ENCODE data around the gene SUN5. TPM values are rescaled to one million over a fixed set of nuclear protein-coding genes. Genes with fewer than 3 reads are reported as not detected.

Gene SUN5
- total and polyA plus RNA-seq, 2 donors (not counting 3 experiments of a cell fraction or from before 2014, with no cell fraction given), result not detected

GRCh38 chr20:32986331-32986966 is 17.8 kb downstream of the SUN5 start:
- H3K9me3 ChIP-seq (replicated peaks; ENCODE audit: control insufficient read depth, insufficient read depth, low read length), result no peaks in the 10 kb centered on the region
- FAIRE-seq, result no peak
- dilution Hi-C loops (cut with MboI; ENCODE audit: extremely low pct_ligation_motif_present, low sequenced_read_pairs), result no loop called here
- H3K4me1 ChIP-seq (ENCODE audit: control insufficient read depth, extremely low read depth, insufficient read depth, low read length), result no peaks in the 10 kb centered on the region
- no peaks in the 10 kb centered on the region for H4K20me1 ChIP-seq (replicated peaks; ENCODE audit: control insufficient read depth, extremely low read depth, insufficient read depth, low read length)
- no peak for DNase-seq (ENCODE audit: low read depth, low spot score)
- no peak overlapping the region for H3K9ac ChIP-seq (replicated peaks; ENCODE audit: extremely low read depth, insufficient read depth, low read length)
- ChIA-PET POLR2A (no interaction called here), CTCF (interaction anchor here (0.9 to 1.6 kb wide), 3 partner anchors 9 to 27 kb away, joined by 3 to 4 read pairs (median 3); partner anchors contain the start of gene SUN5)
- H2AFZ ChIP-seq (ENCODE audit: low read depth, low read length), result no peak overlapping the region
- H3K27ac ChIP-seq (ENCODE audit: insufficient read depth, low read depth, low read length), result no peak overlapping the region
- H3K27me3 ChIP-seq (ENCODE audit: control insufficient read depth in 2 of 2, insufficient read depth in 2 of 2, low read length in 2 of 2), result peaks cover 1 to 2% of the 10 kb centered on the region in 2 experiments
- no peaks in the 10 kb centered on the region for H3K36me3 ChIP-seq (ENCODE audit: control insufficient read depth in 2 of 2, extremely low read depth in 1 of 2, insufficient read depth in 2 of 2, low read length in 2 of 2)
- no peaks in the 10 kb centered on the region for H3K79me2 ChIP-seq (ENCODE audit: control insufficient read depth, insufficient read depth, low read length)
- no TSS peak for BruUV-seq (replicated peaks)
- H3K4me3 ChIP-seq (replicated peaks in 1 of 3; ENCODE audit: insufficient read depth in 1 of 3, low read depth in 1 of 3, low read length in 3 of 3), result no peak overlapping the region
- intact Hi-C loops (cut with micrococcal nuclease), result no loop called here
- no peak for TF ChIP-seq GATA2 (IDR thresholded peaks at IDR 0.05; ENCODE audit: insufficient read depth, insufficient read length, low read depth, low read length)
- no peak for TF ChIP-seq CTCF (IDR thresholded peaks at IDR 0.05; ENCODE audit: extremely low read depth in 1 of 2, insufficient read depth in 1 of 2, low read depth in 1 of 2, low read length in 2 of 2)
- no peak for TF ChIP-seq JUN (IDR thresholded peaks at IDR 0.05; ENCODE audit: borderline replicate concordance, insufficient read depth, insufficient read length, low read depth)
- H3K9me1 ChIP-seq (replicated peaks; ENCODE audit: control insufficient read depth, extremely low read depth, insufficient read depth, low read length), result no peaks in the 10 kb centered on the region
- no peak overlapping the region for H3K4me2 ChIP-seq (ENCODE audit: insufficient read depth, low read length)

- POLR2A ChIA-PET, result no interaction called here
- CTCF ChIA-PET, result interaction anchor here (1.1 to 1.6 kb wide), 2 partner anchors 8 to 10 kb away, joined by 3 to 4 read pairs; no protein-coding TSS in a partner anchor
- no peaks in the 10 kb centered on the region for H3K9me1 ChIP-seq (replicated peaks; ENCODE audit: control insufficient read depth, extremely low read depth, insufficient read depth, low read length)
- TF ChIP-seq FOS (IDR thresholded peaks at IDR 0.05; ENCODE audit: borderline replicate concordance, insufficient read depth, low read length) (no peak), JUN (IDR thresholded peaks at IDR 0.05; ENCODE audit: borderline replicate concordance, insufficient read depth, insufficient read length, low read depth) (no peak), POLR2AphosphoS5 (IDR thresholded peaks at IDR 0.05; ENCODE audit: insufficient read depth, low read depth, low read length) (no peak), POLR2A (IDR thresholded peaks at IDR 0.05; ENCODE audit: low read depth, low read length) (no peak), MAX (IDR thresholded peaks at IDR 0.05; ENCODE audit: insufficient read depth, insufficient read length) (no peak), EZH2 (IDR thresholded peaks at IDR 0.05; ENCODE audit: borderline replicate concordance, low read depth, low read length, severe bottlenecking) (no peak)
- DNase-seq (ENCODE audit: low read depth, low spot score) (no peak), FAIRE-seq (no peak)
- no peaks in the 10 kb centered on the region for H3K9me3 ChIP-seq (replicated peaks; ENCODE audit: control insufficient read depth, insufficient read depth, low read length)
- H3K27me3 ChIP-seq (ENCODE audit: control insufficient read depth in 2 of 2, insufficient read depth in 2 of 2, low read length in 2 of 2), result no peaks in the 10 kb centered on the region
- H3K9ac ChIP-seq (replicated peaks; ENCODE audit: extremely low read depth, insufficient read depth, low read length), result no peak overlapping the region
- no peak overlapping the region for H3K27ac ChIP-seq (ENCODE audit: insufficient read depth, low read depth, low read length)
- H2AFZ ChIP-seq (ENCODE audit: low read depth, low read length), result no peak overlapping the region
- H3K36me3 ChIP-seq (ENCODE audit: control insufficient read depth in 2 of 2, extremely low read depth in 1 of 2, insufficient read depth in 2 of 2, low read length in 2 of 2), result no peaks in the 10 kb centered on the region
- H3K4me2 ChIP-seq (ENCODE audit: insufficient read depth, low read length), result no peak overlapping the region
- H3K4me3 ChIP-seq (replicated peaks in 1 of 3; ENCODE audit: insufficient read depth in 1 of 3, low read depth in 1 of 3, low read length in 3 of 3), result no peak overlapping the region
- intact Hi-C loops (cut with micrococcal nuclease), result no loop called here
- no peaks in the 10 kb centered on the region for H3K79me2 ChIP-seq (ENCODE audit: control insufficient read depth, insufficient read depth, low read length)
- dilution Hi-C loops (cut with MboI; ENCODE audit: extremely low pct_ligation_motif_present, low sequenced_read_pairs), result no loop called here
- no peaks in the 10 kb centered on the region for H3K4me1 ChIP-seq (ENCODE audit: control insufficient read depth, extremely low read depth, insufficient read depth, low read length)
- H4K20me1 ChIP-seq (replicated peaks; ENCODE audit: control insufficient read depth, extremely low read depth, insufficient read depth, low read length), result no peaks in the 10 kb centered on the region
- BruUV-seq (replicated peaks), result no TSS peak
These were observed 18.6 kb downstream of the SUN5 start for GRCh38 chr20:32985596-32985995.
